A673 (cell line): ENCODE results near the gene CFAP99. TPM values are rescaled to one million over a fixed set of nuclear protein-coding genes. Genes with fewer than 3 reads are reported as not detected.
A peak's percentile ranks its signal among the peaks of the same experiment; 100 is the strongest.

Experiments used
- BruUV-seq: library from RNA; stranded (reverse); fragments of 400-500 nt; replicated peaks from 2 replicates; lab custom pipeline; 2021; lab: Mats Ljungman, UMichigan
- CTCF ChIA-PET: fragments of 300-600 bp; sonication (Branson Sonifier 250); formaldehyde crosslinking; loops from one replicate; lab custom pipeline; 2022; ENCODE audit warnings: antibody characterized with exemption; lab: Charles Lee
- POLR2A ChIA-PET: fragments of 300-600 bp; sonication (Branson Sonifier 250); formaldehyde crosslinking; loops from one replicate; lab custom pipeline; 2022; ENCODE audit warnings: antibody characterized with exemption; ENCODE audit not compliant: low non-redundant PET; lab: Charles Lee
- DNase-seq: peaks from one replicate; pipeline ENCODE4 v3.0.0-alpha.2; 2015; ENCODE audit warnings: low spot score
- H3K27ac ChIP-seq: fragments of 200-600 bp; sonication (generic); 2 replicates; pipeline ENCODE4 v1.5.1; 2016; ENCODE audit warnings: mixed run types, low read depth, mild to moderate bottlenecking, mixed read lengths, antibody characterized with exemption, low read length; ENCODE audit not compliant: poor library complexity, severe bottlenecking
- H3K27me3 ChIP-seq: fragments of 200-600 bp; sonication (generic); replicated peaks from 2 replicates; pipeline ENCODE4 v1.6.1; 2017; ENCODE audit warnings: mixed run types, low read depth, mild to moderate bottlenecking, mixed read lengths, antibody characterized with exemption, low read length; ENCODE audit not compliant: insufficient read depth, poor library complexity
- H3K36me3 ChIP-seq: fragments of 200-600 bp; sonication (generic); 2 replicates; pipeline ENCODE4 v1.6.1; 2016; ENCODE audit warnings: mixed run types, mild to moderate bottlenecking, mixed read lengths, antibody characterized with exemption, low read length; ENCODE audit not compliant: insufficient read depth, poor library complexity, severe bottlenecking
- H3K4me1 ChIP-seq: fragments of 200-600 bp; sonication (generic); 2 replicates; pipeline ENCODE4 v1.6.1; 2017; ENCODE audit warnings: mixed run types, mild to moderate bottlenecking, mixed read lengths, antibody characterized with exemption, low read length; ENCODE audit not compliant: insufficient read depth, poor library complexity, severe bottlenecking
- H3K4me3 ChIP-seq: fragments of 200-600 bp; sonication (generic); 2 replicates; pipeline ENCODE4 v1.5.1; 2016; ENCODE audit warnings: low read depth, mixed run types, mild to moderate bottlenecking, mixed read lengths, low read length; ENCODE audit not compliant: poor library complexity, severe bottlenecking
- H3K9me3 ChIP-seq: fragments of 200-600 bp; sonication (generic); 2 replicates; pipeline ENCODE4 v1.6.1; 2016; ENCODE audit warnings: mixed run types, low read depth, mild to moderate bottlenecking, mixed read lengths, antibody characterized with exemption, low read length; ENCODE audit not compliant: poor library complexity, severe bottlenecking
- CTCF ChIP-seq: fragments of 300-800, 200-600 bp; sonication (generic); conservative IDR thresholded peaks from 2 replicates; pipeline ENCODE4 v1.5.1; 2017; ENCODE audit warnings: low read depth, mild to moderate bottlenecking, antibody characterized with exemption, low read length, moderate library complexity, mixed read lengths
- EZH2 ChIP-seq: fragments of 200-600 bp; sonication (generic); IDR thresholded peaks from 2 replicates; pipeline ENCODE4 v1.6.1; 2017; ENCODE audit warnings: borderline replicate concordance, low read depth, mild to moderate bottlenecking, mixed read lengths, antibody characterized with exemption, low read length; ENCODE audit not compliant: poor library complexity, severe bottlenecking
- intact Hi-C: fragments of 100-400 bp; cut with micrococcal nuclease; formaldehyde crosslinking; loops from one replicate; pipeline ENCODE4 v1.10.0; 2022; ENCODE audit not compliant: unreplicated experiment
- total RNA-seq: library from RNA; stranded (reverse); gene quantifications from 2 replicates; pipeline ENCODE4 v1.2.3, GENCODE V29; 2021

Gene CFAP99
- total RNA-seq, 1 experiment from 2014 or later = not detected

DNA sequence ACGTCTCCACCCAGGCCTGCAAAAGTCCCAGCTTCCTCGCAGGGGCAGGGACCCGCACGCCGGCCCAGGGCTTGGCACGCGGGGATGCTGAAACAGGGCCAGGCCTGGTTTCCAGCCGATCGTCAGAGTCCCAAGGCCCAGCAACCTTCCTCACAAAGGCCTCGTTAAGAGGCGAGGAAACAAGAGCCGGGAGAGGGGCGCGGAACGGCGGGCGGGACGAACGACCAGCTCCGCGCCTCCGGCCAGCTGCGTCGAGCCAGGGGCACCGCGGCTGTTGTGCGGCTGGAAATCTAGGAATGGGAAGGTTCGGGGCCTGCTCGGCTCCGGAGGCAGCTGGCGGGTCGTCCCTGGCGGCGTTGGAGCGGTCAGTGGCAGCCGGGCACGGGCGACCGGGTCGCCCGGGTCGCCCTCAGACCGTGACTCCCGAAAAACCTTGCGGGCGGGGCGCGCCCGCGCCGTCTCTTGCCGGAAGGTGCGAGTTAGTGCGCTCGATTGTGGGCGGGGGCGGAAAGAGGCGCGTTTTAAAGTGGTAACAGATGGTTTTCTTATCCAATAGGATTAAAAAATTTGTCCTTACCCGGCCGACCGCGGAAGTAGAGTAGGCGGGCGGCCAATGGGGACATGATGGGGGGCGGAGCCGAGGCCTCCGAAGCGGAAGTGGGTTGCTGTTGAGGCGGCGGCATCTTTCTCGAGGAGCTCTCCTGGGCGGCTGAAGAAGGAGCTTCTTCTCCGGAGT is 49.9 kb downstream of the CFAP99 start, which contains the start of gene RNF4:
Gene RNF4 (plus strand): TSS at position 651 of the 736 bp plus-strand sequence. CDS start 21,388 bp downstream, outside the sequence.
- Histone ChIP-seq H3K4me3 (peak within 1 kb of the TSS; percentile 89), H3K27ac (peak within 1 kb of the TSS; percentile 96), H3K9me3 (peaks cover 6% of the 10 kb centered on the region), H3K4me1 (no peaks in the 10 kb centered on the region), H3K36me3 (peaks cover 35% of the 10 kb centered on the region), H3K27me3 (no peaks in the 10 kb centered on the region)
- DNase-seq = peak; percentile 98
- TF ChIP-seq EZH2 (no peak), CTCF (no peak)
- intact Hi-C loops = no loop called here
- no TSS peak for BruUV-seq
- ChIA-PET CTCF (no interaction called here), POLR2A (no interaction called here)

GRCh38 chr4:2469192-2469984 is 50.6 kb downstream of the CFAP99 start:
- peak overlapping the region; percentile 89 for H3K4me3 ChIP-seq
- BruUV-seq = no TSS peak
- ChIA-PET POLR2A (no interaction called here), CTCF (no interaction called here)
- no peak for TF ChIP-seq CTCF
- TF ChIP-seq EZH2 = no peak
- H3K4me1 ChIP-seq = no peaks in the 10 kb centered on the region
- H3K27me3 ChIP-seq = no peaks in the 10 kb centered on the region
- H3K27ac ChIP-seq = peak overlapping the region; percentile 96
- H3K9me3 ChIP-seq = peaks cover 6% of the 10 kb centered on the region
- H3K36me3 ChIP-seq = peaks cover 38% of the 10 kb centered on the region
- peak; percentile 49 for DNase-seq
- intact Hi-C loops = no loop called here

GRCh38 chr4:2470791-2471190 is 52.0 kb downstream of the CFAP99 start:
- no peaks in the 10 kb centered on the region for H3K27me3 ChIP-seq
- ChIA-PET CTCF (no interaction called here), POLR2A (no interaction called here)
- peaks cover 6% of the 10 kb centered on the region for H3K9me3 ChIP-seq
- H3K36me3 ChIP-seq = peaks cover 40% of the 10 kb centered on the region
- H3K4me3 ChIP-seq = peak overlapping the region; percentile 89
- no peaks in the 10 kb centered on the region for H3K4me1 ChIP-seq
- DNase-seq = no peak
- no peak overlapping the region for H3K27ac ChIP-seq
- BruUV-seq = no TSS peak
- TF ChIP-seq CTCF = no peak
- no peak for TF ChIP-seq EZH2
- intact Hi-C loops = no loop called here
